GM12892 (cell line): Measurements from ENCODE around the gene USP15.

Experiments used
- POLR2A ChIP-seq: IDR thresholded peaks from 2 replicates; pipeline ENCODE4 v1.6.1; 2011; ENCODE audit warnings: low read depth, low read length, control low read depth
- POLR2AphosphoS5 ChIP-seq: IDR thresholded peaks from 2 replicates; pipeline ENCODE4 v1.6.1; 2011; ENCODE audit warnings: low read depth, low read length, control low read depth

DNA sequence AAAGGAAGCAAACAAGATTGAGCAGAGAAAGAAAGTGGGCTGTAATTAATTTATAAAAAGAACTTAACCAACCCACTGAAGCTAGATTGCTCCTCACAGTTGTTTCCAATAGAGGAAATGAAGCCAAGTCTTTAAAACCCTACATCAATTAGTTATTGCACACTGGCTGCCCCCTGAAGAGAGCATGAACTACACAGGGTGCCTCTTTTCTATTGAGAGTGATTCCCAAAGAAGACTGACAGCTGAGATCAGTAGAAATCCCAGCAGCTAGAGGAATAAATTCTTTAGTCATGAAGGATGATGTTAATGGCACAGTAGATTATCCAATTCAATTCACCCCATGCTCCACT lies 8.6 kb upstream of the USP15 start:
- no peak for TF ChIP-seq POLR2A
- no peak for TF ChIP-seq POLR2AphosphoS5
